Hepatocyte (in vitro differentiated cells): ENCODE data around the gene CDHR3. TPM values are rescaled to one million over a fixed set of nuclear protein-coding genes. Genes with fewer than 3 reads are reported as not detected.

ENCODE experiments used
- DNase-seq: peaks from one replicate; pipeline ENCODE4 v3.0.0-alpha.2; 2016; ENCODE audit warnings: low spot score
- H2AFZ ChIP-seq: fragments of 200-600 bp; sonication (generic); 2 replicates; pipeline ENCODE4 v1.6.0; 2016; ENCODE audit warnings: antibody characterized with exemption, mild to moderate bottlenecking
- H3K27ac ChIP-seq: fragments of 200-600 bp; sonication (generic); 2 replicates; pipeline ENCODE4 v1.5.1; 2016; ENCODE audit warnings: mild to moderate bottlenecking
- H3K27me3 ChIP-seq: fragments of 200-600 bp; sonication (generic); 2 replicates; pipeline ENCODE4 v1.6.1; 2016
- H3K36me3 ChIP-seq: fragments of 200-600 bp; sonication (generic); replicated peaks from 2 replicates; pipeline ENCODE4 v1.5.1; 2016; ENCODE audit warnings: low read depth; ENCODE audit not compliant: insufficient read depth
- H3K4me1 ChIP-seq: fragments of 200-600 bp; sonication (generic); 2 replicates; pipeline ENCODE4 v1.5.1; 2016; ENCODE audit warnings: mild to moderate bottlenecking, moderate library complexity; ENCODE audit not compliant: insufficient read depth
- H3K4me2 ChIP-seq: fragments of 200-600 bp; sonication (generic); 2 replicates; pipeline ENCODE4 v1.6.0; 2016
- H3K4me3 ChIP-seq: fragments of 200-600 bp; sonication (generic); 2 replicates; pipeline ENCODE4 v1.5.1; 2016; ENCODE audit warnings: mild to moderate bottlenecking
- H3K79me2 ChIP-seq: fragments of 200-600 bp; sonication (generic); 2 replicates; pipeline ENCODE4 v1.6.0; 2017; ENCODE audit warnings: mild to moderate bottlenecking
- H3K9me2 ChIP-seq: fragments of 200-600 bp; sonication (generic); replicated peaks from 2 replicates; pipeline ENCODE4 v1.6.0; 2017; ENCODE audit warnings: mild to moderate bottlenecking; ENCODE audit not compliant: insufficient read depth
- H3K9me3 ChIP-seq: fragments of 200-600 bp; sonication (generic); 2 replicates; pipeline ENCODE4 v1.5.1; 2016; ENCODE audit warnings: low read depth, mild to moderate bottlenecking
- H4K20me1 ChIP-seq: fragments of 200-600 bp; sonication (generic); 2 replicates; pipeline ENCODE4 v1.6.0; 2016; ENCODE audit warnings: mild to moderate bottlenecking; ENCODE audit not compliant: insufficient read depth, poor library complexity, severe bottlenecking
- CTCF ChIP-seq: fragments of 200-600 bp; sonication (generic); IDR thresholded peaks from 2 replicates; pipeline ENCODE4 v1.5.1; 2016; ENCODE audit warnings: antibody characterized with exemption, mild to moderate bottlenecking; ENCODE audit not compliant: poor library complexity
- EZH2 ChIP-seq: fragments of 200-600 bp; sonication (generic); IDR thresholded peaks from 2 replicates; pipeline ENCODE4 v1.6.1; 2016; ENCODE audit warnings: antibody characterized with exemption, mild to moderate bottlenecking, borderline replicate concordance
- EZH2phosphoT487 ChIP-seq: fragments of 200-600 bp; sonication (generic); IDR thresholded peaks from one replicate; pipeline ENCODE4 v1.6.1; 2018; ENCODE audit warnings: antibody characterized with exemption, mild to moderate bottlenecking, low read depth, moderate library complexity; ENCODE audit not compliant: unreplicated experiment, severe bottlenecking
- WGBS: methylation state at CpG from one replicate; pipeline ENCODE4 v1.1.6; 2016; ENCODE audit warnings: low lambda C conversion rate; ENCODE audit errors: missing lambda C conversion rate; 5-methylcytosine and 5-hydroxymethylcytosine counted together
- polyA plus RNA-seq: library from polyadenylated mRNA; unstranded; fragments of >200 nt; fragmentation: Nextera tagmentation; extraction: Ambion mirVana; gene quantifications from 2 replicates; pipeline ENCODE4 v1.2.1, GENCODE V29; 2016
- total RNA-seq: library from RNA; depleted of rRNA; stranded (reverse); fragments of >200 nt; gene quantifications from 2 replicates; pipeline ENCODE4 v1.2.3, GENCODE V29; 2014

Gene CDHR3
- total and polyA plus RNA-seq, 2 experiments from 2014 or later = 3.3 to 6.9 TPM

- Histone ChIP-seq H3K27me3 (no peaks in the 10 kb centered on the region), H2AFZ (no peak overlapping the region), H3K4me3 (no peak overlapping the region), H3K9me3 (no peaks in the 10 kb centered on the region), H3K9me2 (no peaks in the 10 kb centered on the region), H3K79me2 (no peaks in the 10 kb centered on the region), H3K27ac (no peak overlapping the region), H4K20me1 (no peaks in the 10 kb centered on the region), H3K4me1 (peaks cover 17% of the 10 kb centered on the region), H3K4me2 (no peak overlapping the region), H3K36me3 (no peaks in the 10 kb centered on the region)
- TF ChIP-seq EZH2 (no peak), EZH2phosphoT487 (no peak), CTCF (no peak)
- 64% methylated on average over 2 of the region's 2 CpGs for WGBS
- DNase-seq = no peak
Measured at GRCh38 chr7:106075937-106076336, 112.9 kb downstream of the CDHR3 start.

- TF ChIP-seq CTCF (no peak), EZH2phosphoT487 (no peak), EZH2 (no peak)
- H3K79me2 ChIP-seq = no peaks in the 10 kb centered on the region
- H3K9me2 ChIP-seq = no peaks in the 10 kb centered on the region
- H3K36me3 ChIP-seq = no peaks in the 10 kb centered on the region
- no peak overlapping the region for H3K4me3 ChIP-seq
- H3K27ac ChIP-seq = no peak overlapping the region
- no peak for DNase-seq
- no peaks in the 10 kb centered on the region for H3K27me3 ChIP-seq
- H3K9me3 ChIP-seq = no peaks in the 10 kb centered on the region
- no peak overlapping the region for H2AFZ ChIP-seq
- H4K20me1 ChIP-seq = no peaks in the 10 kb centered on the region
- peaks cover 13% of the 10 kb centered on the region for H3K4me1 ChIP-seq
- WGBS = 92% methylated on average over 2 of the region's 2 CpGs
- H3K4me2 ChIP-seq = no peak overlapping the region
Measured at GRCh38 chr7:106076537-106076936, 113.5 kb downstream of the CDHR3 start.

- Histone ChIP-seq H3K79me2 (no peaks in the 10 kb centered on the region), H3K9me2 (no peaks in the 10 kb centered on the region), H3K4me3 (no peak overlapping the region), H3K9me3 (no peaks in the 10 kb centered on the region), H3K27me3 (no peaks in the 10 kb centered on the region), H4K20me1 (no peaks in the 10 kb centered on the region), H2AFZ (no peak overlapping the region), H3K4me2 (no peak overlapping the region), H3K36me3 (no peaks in the 10 kb centered on the region), H3K4me1 (no peaks in the 10 kb centered on the region), H3K27ac (no peak overlapping the region)
- TF ChIP-seq CTCF = no peak
- DNase-seq = no peak
- 89% methylated on average over 6 of the region's 6 CpGs for WGBS
Measured at GRCh38 chr7:106080300-106080987, 117.4 kb downstream of the CDHR3 start.
